ENCODE measurements around the gene MAG. TPM values are rescaled to one million over a fixed set of nuclear protein-coding genes. Genes with fewer than 3 reads are reported as not detected.

MAG gene
- total RNA-seq, 4 donors from 2014 or later: 1.7 to 19.2 (median 2.7) TPM; not detected in 1

GRCh38 chr19:35265900-35266519 is 26.0 kb upstream of the MAG start:
- no peak for DNase-seq
- Histone ChIP-seq H3K36me3 (peaks cover 2 to 9% of the 10 kb centered on the region in 2 donors), H3K27me3 (no peaks in the 10 kb centered on the region), H3K27ac (peak overlapping the region in 1 of 3 donors; percentile 95), H3K4me1 (peaks cover 32 to 49% of the 10 kb centered on the region in 2 donors), H3K9me3 (no peaks in the 10 kb centered on the region), H3K4me3 (replicated peaks in 1 of 3) (no peak overlapping the region)
- WGBS, 2 donors: 84 to 89% methylated on average over 10 of the region's 10 CpGs
- intact Hi-C loops (cut with DNase I): loop anchor here (2.0 kb wide), 1 partner anchor 17 kb away; the partner anchor contains the start of gene LSR
- TF ChIP-seq POLR2A (IDR thresholded peaks at IDR 0.05): no peak
- TF ChIP-seq, protein P1, sequence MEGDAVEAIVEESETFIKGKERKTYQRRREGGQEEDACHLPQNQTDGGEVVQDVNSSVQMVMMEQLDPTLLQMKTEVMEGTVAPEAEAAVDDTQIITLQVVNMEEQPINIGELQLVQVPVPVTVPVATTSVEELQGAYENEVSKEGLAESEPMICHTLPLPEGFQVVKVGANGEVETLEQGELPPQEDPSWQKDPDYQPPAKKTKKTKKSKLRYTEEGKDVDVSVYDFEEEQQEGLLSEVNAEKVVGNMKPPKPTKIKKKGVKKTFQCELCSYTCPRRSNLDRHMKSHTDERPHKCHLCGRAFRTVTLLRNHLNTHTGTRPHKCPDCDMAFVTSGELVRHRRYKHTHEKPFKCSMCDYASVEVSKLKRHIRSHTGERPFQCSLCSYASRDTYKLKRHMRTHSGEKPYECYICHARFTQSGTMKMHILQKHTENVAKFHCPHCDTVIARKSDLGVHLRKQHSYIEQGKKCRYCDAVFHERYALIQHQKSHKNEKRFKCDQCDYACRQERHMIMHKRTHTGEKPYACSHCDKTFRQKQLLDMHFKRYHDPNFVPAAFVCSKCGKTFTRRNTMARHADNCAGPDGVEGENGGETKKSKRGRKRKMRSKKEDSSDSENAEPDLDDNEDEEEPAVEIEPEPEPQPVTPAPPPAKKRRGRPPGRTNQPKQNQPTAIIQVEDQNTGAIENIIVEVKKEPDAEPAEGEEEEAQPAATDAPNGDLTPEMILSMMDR (IDR thresholded peaks at IDR 0.05): no peak

DNA sequence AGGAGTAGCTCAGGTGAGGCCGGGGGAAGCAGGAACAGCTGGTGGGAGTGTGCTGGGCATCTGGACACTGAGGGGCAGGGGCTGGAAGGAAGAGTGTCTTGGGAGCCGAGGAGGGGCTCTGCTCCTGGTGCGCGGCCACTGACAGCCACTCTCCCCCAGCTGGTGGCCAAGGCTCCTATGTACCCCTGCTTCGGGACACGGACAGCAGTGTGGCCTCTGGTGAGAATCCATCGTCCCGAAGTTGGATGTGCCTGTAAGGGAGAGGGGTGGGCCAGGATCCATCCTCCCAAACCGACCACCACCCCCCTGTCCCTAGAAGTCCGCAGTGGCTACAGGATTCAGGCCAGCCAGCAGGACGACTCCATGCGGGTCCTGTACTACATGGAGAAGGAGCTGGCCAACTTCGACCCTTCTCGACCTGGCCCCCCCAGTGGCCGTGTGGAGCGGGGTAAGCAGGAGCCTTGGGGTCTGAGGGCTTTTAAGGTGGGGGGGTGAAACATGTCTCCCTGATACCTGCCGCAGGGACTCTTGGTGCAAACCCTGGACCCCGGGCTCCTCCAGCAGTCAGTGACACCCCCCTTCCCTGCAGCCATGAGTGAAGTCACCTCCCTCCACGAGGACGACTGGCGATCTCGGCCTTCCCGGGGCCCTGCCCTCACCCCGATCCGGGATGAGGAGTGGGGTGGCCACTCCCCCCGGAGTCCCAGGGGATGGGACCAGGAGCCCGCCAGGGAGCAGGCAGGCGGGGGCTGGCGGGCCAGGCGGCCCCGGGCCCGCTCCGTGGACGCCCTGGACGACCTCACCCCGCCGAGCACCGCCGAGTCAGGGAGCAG is 25.2 kb upstream of the MAG start:
- peak; percentile 21 to 42 for DNase-seq
- H3K27ac ChIP-seq: peak overlapping the region; percentile 91 to 97 (median 95)
- no peaks in the 10 kb centered on the region for H3K9me3 ChIP-seq
- peaks cover 27 to 45% of the 10 kb centered on the region in 2 donors for H3K4me1 ChIP-seq
- intact Hi-C loops (cut with DNase I): loop anchor here (2.0 kb wide), 1 partner anchor 18 kb away; the partner anchor contains the start of gene LSR
- 46 to 88% methylated on average over 7 to 14 of the region's 39 CpGs for WGBS, 2 donors
- TF ChIP-seq, protein P1 (IDR thresholded peaks at IDR 0.05): no peak
- no peak for TF ChIP-seq POLR2A (IDR thresholded peaks at IDR 0.05)
- peaks cover 9 to 16% of the 10 kb centered on the region in 2 donors for H3K36me3 ChIP-seq
- peak overlapping the region; percentile 68 to 100 (median 86) for H3K4me3 ChIP-seq (replicated peaks in 1 of 3)
- no peaks in the 10 kb centered on the region for H3K27me3 ChIP-seq

GRCh38 chr19:35267353-35267817 is 24.6 kb upstream of the MAG start:
- peak overlapping the region; percentile 91 to 97 (median 95) for H3K27ac ChIP-seq
- H3K9me3 ChIP-seq: no peaks in the 10 kb centered on the region
- H3K27me3 ChIP-seq: no peaks in the 10 kb centered on the region
- H3K4me1 ChIP-seq: peaks cover 21 to 39% of the 10 kb centered on the region in 2 donors
- 0 to 1% methylated on average over 7 to 17 of the region's 40 CpGs for WGBS, 2 donors
- H3K4me3 ChIP-seq (replicated peaks in 1 of 3): peak overlapping the region; percentile 68 to 100 (median 86)
- TF ChIP-seq, protein P1 (IDR thresholded peaks at IDR 0.05): no peak
- TF ChIP-seq POLR2A (IDR thresholded peaks at IDR 0.05): no peak
- DNase-seq: peak; percentile 54 to 60
- intact Hi-C loops (cut with DNase I): loop anchor here (2.0 kb wide), 1 partner anchor 19 kb away; the partner anchor contains the start of gene LSR
- peaks cover 12 to 21% of the 10 kb centered on the region in 2 donors for H3K36me3 ChIP-seq

DNA sequence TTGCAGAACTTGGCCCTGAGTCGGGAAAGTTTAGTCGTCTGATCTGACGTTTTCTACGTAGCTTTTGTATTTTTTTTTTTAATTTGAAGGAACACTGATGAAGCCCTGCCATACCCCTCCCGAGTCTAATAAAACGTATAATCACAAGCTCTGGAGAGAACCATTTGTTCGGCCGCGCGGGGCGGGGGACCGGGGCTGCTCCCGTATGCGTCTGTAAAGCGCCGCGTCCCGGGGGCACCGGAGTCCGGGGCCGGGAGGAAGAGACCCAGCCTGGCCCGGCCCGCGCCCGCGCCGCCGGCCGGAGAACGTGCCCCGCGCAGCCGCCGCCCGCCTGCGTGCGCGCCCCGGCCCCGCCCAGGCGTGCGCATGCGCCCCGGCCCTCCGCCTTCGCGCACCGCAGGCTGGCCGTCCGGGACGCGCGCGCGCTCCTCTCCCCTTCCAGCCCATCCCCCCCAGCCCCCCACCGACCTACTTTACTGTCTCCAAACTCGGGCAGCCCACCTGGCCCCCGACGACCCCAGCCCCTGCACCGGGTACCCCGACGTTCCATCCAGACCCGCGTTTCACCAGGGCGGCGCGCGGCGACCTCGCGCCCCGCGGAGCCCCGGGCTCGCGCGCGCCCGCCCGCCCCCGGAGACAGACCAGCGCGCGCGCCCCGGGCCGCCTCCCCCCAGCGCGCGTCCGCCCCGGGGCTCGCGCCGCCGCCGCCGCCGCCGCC is 24.0 kb upstream of the MAG start:
- DNase-seq: peak; percentile 72
- H3K36me3 ChIP-seq: peaks cover 12 to 21% of the 10 kb centered on the region in 2 donors
- TF ChIP-seq, protein P1 (IDR thresholded peaks at IDR 0.05): no peak
- peak; percentile 50 to 77 for TF ChIP-seq POLR2A (IDR thresholded peaks at IDR 0.05)
- peak overlapping the region; percentile 91 to 97 (median 95) for H3K27ac ChIP-seq
- peak overlapping the region; percentile 68 to 100 (median 86) for H3K4me3 ChIP-seq (replicated peaks in 1 of 3)
- peaks cover 19 to 37% of the 10 kb centered on the region in 2 donors for H3K4me1 ChIP-seq
- H3K27me3 ChIP-seq: no peaks in the 10 kb centered on the region
- no peaks in the 10 kb centered on the region for H3K9me3 ChIP-seq
- WGBS, 2 donors: 0 to 4% methylated on average over 14 of the region's 100 CpGs
- intact Hi-C loops (cut with DNase I): loop anchor here (2.0 kb wide), 1 partner anchor 19 kb away; the partner anchor contains the start of gene LSR

Data from thyroid gland (tissue), 4 donors.